HFF-Myc (cell line): ENCODE results near the gene ANKRD33B.

Experiments used
- DNase-seq: peaks from one replicate; pipeline ENCODE4 v3.0.0-alpha.2; 2011; ENCODE audit warnings: low read depth; ENCODE audit errors: extremely low read depth
- H3K4me3 ChIP-seq: replicated peaks from 2 replicates; pipeline ENCODE4 v1.5.1; 2011; ENCODE audit warnings: low read depth, mild to moderate bottlenecking, control low read depth, low read length
- CTCF ChIP-seq: IDR thresholded peaks from 2 replicates; pipeline ENCODE4 v1.5.1; 2012; ENCODE audit warnings: mild to moderate bottlenecking, low read depth, low read length, control low read depth; ENCODE audit errors: missing control alignments

ANKRD33B gene

GRCh38 chr5:10672146-10673016 lies 108.5 kb downstream of the ANKRD33B start:
- H3K4me3 ChIP-seq, result no peak overlapping the region
- TF ChIP-seq CTCF, result no peak
- DNase-seq, result no peak

GRCh38 chr5:10673017-10673389 lies 109.1 kb downstream of the ANKRD33B start:
- H3K4me3 ChIP-seq, result no peak overlapping the region
- no peak for TF ChIP-seq CTCF
- DNase-seq, result no peak

- no peak for TF ChIP-seq CTCF
- DNase-seq, result no peak
- no peak overlapping the region for H3K4me3 ChIP-seq
These were observed 109.5 kb downstream of the ANKRD33B start for GRCh38 chr5:10673407-10673806.

- TF ChIP-seq CTCF, result no peak
- no peak for DNase-seq
- H3K4me3 ChIP-seq, result no peak overlapping the region
These were observed 110.2 kb downstream of the ANKRD33B start for GRCh38 chr5:10674096-10674495.

GRCh38 chr5:10674582-10674981 lies 110.7 kb downstream of the ANKRD33B start:
- no peak for DNase-seq
- TF ChIP-seq CTCF, result no peak

GRCh38 chr5:10675177-10675700 lies 111.4 kb downstream of the ANKRD33B start:
- no peak for TF ChIP-seq CTCF
- H3K4me3 ChIP-seq, result no peak overlapping the region
- DNase-seq, result no peak

More at GRCh38 chr5:10674582-10674981, 110.7 kb downstream of the ANKRD33B start:
- H3K4me3 ChIP-seq, result no peak overlapping the region
